ENCODE data around the gene FMN2. TPM values are rescaled to one million over a fixed set of nuclear protein-coding genes. Genes with fewer than 3 reads are reported as not detected.
A peak's percentile ranks its signal among the peaks of the same experiment; 100 is the strongest.

The FMN2 gene
- total RNA-seq, 1 experiment from 2014 or later, result not detected

DNA sequence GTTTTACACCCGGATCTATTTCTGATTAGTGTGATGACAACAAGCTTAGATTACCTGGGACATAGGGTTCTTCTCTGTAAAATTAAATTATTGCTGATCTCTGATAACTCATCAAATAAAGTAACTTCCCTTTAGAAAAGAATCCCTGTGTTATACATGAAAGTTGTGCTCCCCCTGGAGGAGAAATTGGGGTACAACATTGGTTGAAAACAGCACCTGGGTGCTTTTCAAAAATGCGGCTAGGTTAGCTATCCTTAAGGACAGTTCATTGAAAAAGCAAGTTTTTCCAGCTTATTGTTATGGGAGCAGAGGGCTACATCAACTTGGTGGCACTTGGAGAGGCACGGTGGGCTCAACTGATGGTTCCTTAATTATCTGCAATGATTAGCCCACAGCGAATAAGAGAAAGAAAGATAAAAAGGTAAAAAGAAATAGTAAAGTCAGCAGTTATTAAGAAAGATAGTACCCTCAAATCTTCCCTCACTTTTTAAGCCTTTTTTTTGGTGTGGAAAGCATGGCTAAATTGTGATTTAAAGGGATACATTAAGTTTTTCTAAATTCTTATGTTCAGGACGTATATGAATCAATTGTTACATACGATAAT lies 97.8 kb downstream of the FMN2 start:
- no peaks in the 10 kb centered on the region for H3K27me3 ChIP-seq (replicated peaks; ENCODE audit: control insufficient read depth, insufficient read depth, low read length)
- TF ChIP-seq, protein P1, sequence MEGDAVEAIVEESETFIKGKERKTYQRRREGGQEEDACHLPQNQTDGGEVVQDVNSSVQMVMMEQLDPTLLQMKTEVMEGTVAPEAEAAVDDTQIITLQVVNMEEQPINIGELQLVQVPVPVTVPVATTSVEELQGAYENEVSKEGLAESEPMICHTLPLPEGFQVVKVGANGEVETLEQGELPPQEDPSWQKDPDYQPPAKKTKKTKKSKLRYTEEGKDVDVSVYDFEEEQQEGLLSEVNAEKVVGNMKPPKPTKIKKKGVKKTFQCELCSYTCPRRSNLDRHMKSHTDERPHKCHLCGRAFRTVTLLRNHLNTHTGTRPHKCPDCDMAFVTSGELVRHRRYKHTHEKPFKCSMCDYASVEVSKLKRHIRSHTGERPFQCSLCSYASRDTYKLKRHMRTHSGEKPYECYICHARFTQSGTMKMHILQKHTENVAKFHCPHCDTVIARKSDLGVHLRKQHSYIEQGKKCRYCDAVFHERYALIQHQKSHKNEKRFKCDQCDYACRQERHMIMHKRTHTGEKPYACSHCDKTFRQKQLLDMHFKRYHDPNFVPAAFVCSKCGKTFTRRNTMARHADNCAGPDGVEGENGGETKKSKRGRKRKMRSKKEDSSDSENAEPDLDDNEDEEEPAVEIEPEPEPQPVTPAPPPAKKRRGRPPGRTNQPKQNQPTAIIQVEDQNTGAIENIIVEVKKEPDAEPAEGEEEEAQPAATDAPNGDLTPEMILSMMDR (IDR thresholded peaks at IDR 0.05; ENCODE audit: insufficient read depth in 1 of 2, low read depth in 1 of 2, low read length in 1 of 2, severe bottlenecking in 1 of 2, unreplicated experiment in 1 of 2), result peak; percentile 75 to 81
- no TSS peak for BruUV-seq (replicated peaks)
- ChIA-PET POLR2A (no interaction called here), CTCF (interaction anchor here (0.6 kb wide), 1 partner anchor 503 kb away, joined by 3 read pairs; no protein-coding TSS in a partner anchor)
- Mint-ChIP-seq H3K27ac (ENCODE audit: unreplicated experiment) (no peak overlapping the region), H3K9me3 (ENCODE audit: unreplicated experiment) (no peaks in the 10 kb centered on the region), H3K36me3 (ENCODE audit: insufficient read depth, unreplicated experiment) (no peaks in the 10 kb centered on the region), H3K4me1 (ENCODE audit: low read depth, unreplicated experiment) (peaks cover 5% of the 10 kb centered on the region), H3K4me3 (ENCODE audit: unreplicated experiment) (no peak overlapping the region), H3K27me3 (ENCODE audit: insufficient read depth, unreplicated experiment) (peaks cover 11% of the 10 kb centered on the region)
- no peaks in the 10 kb centered on the region for H3K9me3 ChIP-seq
- peak; percentile 35 to 45 for DNase-seq
- H3K4me1 ChIP-seq, result 0 out of 2 replicates have a peak, but pooled peaks cover 8% of the 10 kb centered on the region
- intact Hi-C loops (cut with micrococcal nuclease; ENCODE audit: unreplicated experiment), result loop anchor here (1.0 kb wide), 1 partner anchor 162 kb away; no protein-coding TSS in a partner anchor
- no peaks in the 10 kb centered on the region for H3K36me3 ChIP-seq (ENCODE audit: control insufficient read depth, insufficient read depth, low read length)
- no peak overlapping the region for H3K4me3 ChIP-seq (ENCODE audit: low read depth, low read length)

DNA sequence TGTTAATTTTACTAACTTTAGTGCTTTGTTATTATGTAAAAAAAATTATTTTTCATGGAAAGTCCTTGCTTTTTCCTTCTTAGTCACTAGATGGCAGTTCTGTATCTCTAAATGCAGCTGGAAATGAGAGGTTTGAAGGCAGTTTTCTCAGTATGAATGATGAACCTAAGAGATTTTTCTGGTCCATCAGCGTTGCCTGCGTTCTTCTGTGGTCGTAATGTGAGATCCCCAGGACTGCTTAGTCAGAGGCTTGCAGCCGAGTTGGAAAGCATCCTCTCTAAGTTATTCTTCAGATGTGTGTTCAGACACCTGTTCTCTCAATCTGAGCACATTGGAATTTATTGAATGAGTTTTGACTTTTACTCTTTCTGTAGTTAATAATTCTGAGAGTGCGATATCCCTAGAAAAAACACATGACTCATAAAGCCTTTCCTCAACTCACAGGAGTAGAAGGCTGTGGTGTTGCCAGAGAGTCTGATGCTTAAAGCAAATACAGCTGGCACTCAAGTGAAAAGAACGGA lies 99.3 kb downstream of the FMN2 start:
- DNase-seq, result peak in 1 of 2 experiments; percentile 18
- no peak overlapping the region for H3K4me3 Mint-ChIP-seq (ENCODE audit: unreplicated experiment)
- intact Hi-C loops (cut with micrococcal nuclease; ENCODE audit: unreplicated experiment), result loop anchor here (1.0 to 10.0 kb wide), 3 partner anchors 264 to 501 kb away; partner anchors contain the start of gene GREM2
- H3K36me3 Mint-ChIP-seq (ENCODE audit: insufficient read depth, unreplicated experiment), result no peaks in the 10 kb centered on the region
- no peak overlapping the region for H3K4me3 ChIP-seq (ENCODE audit: low read depth, low read length)
- peaks cover 5% of the 10 kb centered on the region for H3K4me1 Mint-ChIP-seq (ENCODE audit: low read depth, unreplicated experiment)
- BruUV-seq (replicated peaks), result no TSS peak
- TF ChIP-seq, protein P1 (IDR thresholded peaks at IDR 0.05; ENCODE audit: insufficient read depth in 1 of 2, low read depth in 1 of 2, low read length in 1 of 2, severe bottlenecking in 1 of 2, unreplicated experiment in 1 of 2), result peak; percentile 37 to 47
- H3K36me3 ChIP-seq (ENCODE audit: control insufficient read depth, insufficient read depth, low read length), result no peaks in the 10 kb centered on the region
- POLR2A ChIA-PET, result interaction anchor here (0.7 kb wide), 1 partner anchor 575 kb away, joined by 3 read pairs; no protein-coding TSS in a partner anchor
- CTCF ChIA-PET, result interaction anchor here (1.0 kb wide), 1 partner anchor 500 kb away, joined by 3 read pairs; no protein-coding TSS in a partner anchor
- H3K27me3 ChIP-seq (replicated peaks; ENCODE audit: control insufficient read depth, insufficient read depth, low read length), result no peaks in the 10 kb centered on the region
- H3K27me3 Mint-ChIP-seq (ENCODE audit: insufficient read depth, unreplicated experiment), result peaks cover 3% of the 10 kb centered on the region
- no peak overlapping the region for H3K27ac Mint-ChIP-seq (ENCODE audit: unreplicated experiment)
- H3K9me3 ChIP-seq, result no peaks in the 10 kb centered on the region
- no peaks in the 10 kb centered on the region for H3K9me3 Mint-ChIP-seq (ENCODE audit: unreplicated experiment)
- H3K4me1 ChIP-seq, result 0 out of 2 replicates have a peak, but pooled peaks cover 8% of the 10 kb centered on the region

DNA sequence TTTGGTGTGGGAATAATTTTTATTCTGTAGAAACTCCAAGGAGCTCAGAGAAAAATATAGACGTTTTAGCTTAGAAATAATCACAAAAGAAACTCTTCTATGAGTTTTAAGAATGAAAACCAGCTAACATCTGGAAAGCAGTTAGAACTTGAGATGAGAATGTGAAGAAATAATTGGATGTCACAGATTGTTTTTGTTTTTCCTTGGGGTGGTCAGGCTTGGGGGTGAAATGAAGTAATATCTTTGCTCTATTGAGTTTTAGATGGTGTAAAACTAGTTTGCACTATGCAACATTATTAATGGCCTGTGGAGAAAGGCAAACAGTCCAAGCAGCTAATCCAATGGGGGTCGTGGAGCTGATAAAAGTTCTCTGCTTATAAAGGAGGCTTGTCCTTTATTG lies 101.2 kb downstream of the FMN2 start:
- Mint-ChIP-seq H3K36me3 (ENCODE audit: insufficient read depth, unreplicated experiment) (no peaks in the 10 kb centered on the region), H3K9me3 (ENCODE audit: unreplicated experiment) (no peaks in the 10 kb centered on the region), H3K27me3 (ENCODE audit: insufficient read depth, unreplicated experiment) (peaks cover 3% of the 10 kb centered on the region), H3K4me1 (ENCODE audit: low read depth, unreplicated experiment) (peaks cover 5% of the 10 kb centered on the region), H3K27ac (ENCODE audit: unreplicated experiment) (no peak overlapping the region), H3K4me3 (ENCODE audit: unreplicated experiment) (no peak overlapping the region)
- ChIA-PET CTCF (no interaction called here), POLR2A (no interaction called here)
- Histone ChIP-seq H3K4me3 (ENCODE audit: low read depth, low read length) (no peak overlapping the region), H3K9me3 (no peaks in the 10 kb centered on the region), H3K4me1 (0 out of 2 replicates have a peak, but pooled peaks cover 8% of the 10 kb centered on the region), H3K27me3 (replicated peaks; ENCODE audit: control insufficient read depth, insufficient read depth, low read length) (no peaks in the 10 kb centered on the region), H3K36me3 (ENCODE audit: control insufficient read depth, insufficient read depth, low read length) (no peaks in the 10 kb centered on the region)
- no peak for DNase-seq
- intact Hi-C loops (cut with micrococcal nuclease; ENCODE audit: unreplicated experiment), result loop anchor here (10.0 kb wide), 1 partner anchor 262 kb away; no protein-coding TSS in a partner anchor
- BruUV-seq (replicated peaks), result no TSS peak
- TF ChIP-seq, protein P1 (IDR thresholded peaks at IDR 0.05; ENCODE audit: insufficient read depth in 1 of 2, low read depth in 1 of 2, low read length in 1 of 2, severe bottlenecking in 1 of 2, unreplicated experiment in 1 of 2), result no peak
